Effector CD4-positive, alpha-beta T cell (primary cell): ENCODE results near the gene GRM2.

Source experiments
- DNase-seq: peaks from one replicate; pipeline ENCODE4 v3.0.0-alpha.2; 2020
- total RNA-seq: gene quantifications from one replicate; lab custom pipeline; 2026; lab: John Stamatoyannopoulos, UW

The GRM2 gene
- total RNA-seq: 2.1 reads per million, percentile 4 among the genes with 10 or more reads in this experiment

DNA sequence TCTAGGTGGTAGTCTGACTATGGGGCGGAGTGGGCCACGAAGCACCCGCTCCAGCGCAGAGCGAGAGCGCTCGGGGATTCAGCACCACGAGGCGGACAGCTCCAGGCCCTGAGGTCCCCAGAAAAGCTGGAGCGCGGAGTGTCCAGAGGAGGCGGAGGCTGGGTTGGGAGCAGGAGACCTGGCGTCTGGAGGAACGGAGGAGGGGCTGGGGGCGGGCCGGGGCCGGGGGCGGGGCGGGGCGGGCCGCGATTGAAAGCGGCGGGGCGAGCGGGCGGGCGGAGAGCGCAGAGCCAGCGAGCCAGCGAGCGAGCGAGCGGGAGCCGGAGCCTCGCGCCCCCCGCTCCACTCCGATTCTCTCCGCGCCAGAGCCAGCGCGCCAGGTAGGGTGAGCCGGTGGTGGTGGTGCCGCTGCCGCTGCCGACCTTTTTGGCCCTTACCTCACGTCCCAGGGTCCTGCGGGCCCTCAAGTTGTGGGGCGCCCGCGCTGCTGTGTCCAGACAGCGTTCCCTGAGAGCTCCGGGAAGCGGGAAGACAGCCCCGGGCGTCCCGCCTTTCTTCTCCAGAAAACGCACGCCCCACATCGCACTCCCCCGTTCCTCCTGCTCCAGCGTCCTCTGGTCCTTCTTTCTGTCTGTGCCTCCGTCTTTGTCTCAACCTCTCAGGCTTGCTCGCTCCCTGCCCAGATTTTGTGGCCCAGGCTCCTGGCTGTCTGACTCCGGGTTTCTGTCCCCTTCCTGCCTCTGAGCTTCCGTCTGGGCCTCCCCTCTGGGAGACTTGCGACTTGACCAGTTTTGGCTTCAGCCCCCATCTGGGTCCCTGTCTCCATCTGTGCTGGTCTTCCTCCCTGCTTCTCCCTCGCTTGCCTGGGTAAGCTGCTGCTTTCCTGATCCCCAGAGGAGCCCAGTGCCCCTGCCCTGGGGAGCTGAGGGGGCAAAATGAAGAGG, at the start of gene GRM2:
Gene GRM2 (plus strand): TSS at position 281 of the 944 bp plus-strand sequence. CDS start 1,916 bp downstream, outside the sequence.
- no peak for DNase-seq

DNA sequence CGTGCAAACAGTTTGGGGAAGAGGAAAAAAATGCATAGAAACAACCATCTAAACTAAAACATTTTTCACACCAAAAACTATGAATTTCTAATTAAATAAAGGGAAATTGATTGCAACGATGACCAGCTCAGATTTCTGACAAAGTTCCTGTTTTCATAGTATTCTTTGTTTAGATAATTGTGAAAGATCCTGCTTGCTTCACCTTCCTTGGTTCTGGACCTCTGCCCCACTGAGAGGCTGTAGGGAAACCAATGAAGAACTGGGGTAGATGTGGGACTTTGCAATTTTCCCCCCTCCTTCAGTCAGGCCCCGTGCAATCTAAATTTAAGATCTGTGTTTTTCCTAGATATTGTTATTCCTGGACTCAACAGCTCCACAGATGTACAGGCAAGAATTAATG, 49.6 kb upstream of the GRM2 start:
- DNase-seq: no peak

- no peak for DNase-seq
Observed at GRCh38 chr3:51659942-51660341, 46.9 kb upstream of the GRM2 start.

- no peak for DNase-seq
Observed at GRCh38 chr3:51662456-51662855, 44.4 kb upstream of the GRM2 start.

GRCh38 chr3:51668756-51669155, 38.1 kb upstream of the GRM2 start:
- DNase-seq: no peak

DNA sequence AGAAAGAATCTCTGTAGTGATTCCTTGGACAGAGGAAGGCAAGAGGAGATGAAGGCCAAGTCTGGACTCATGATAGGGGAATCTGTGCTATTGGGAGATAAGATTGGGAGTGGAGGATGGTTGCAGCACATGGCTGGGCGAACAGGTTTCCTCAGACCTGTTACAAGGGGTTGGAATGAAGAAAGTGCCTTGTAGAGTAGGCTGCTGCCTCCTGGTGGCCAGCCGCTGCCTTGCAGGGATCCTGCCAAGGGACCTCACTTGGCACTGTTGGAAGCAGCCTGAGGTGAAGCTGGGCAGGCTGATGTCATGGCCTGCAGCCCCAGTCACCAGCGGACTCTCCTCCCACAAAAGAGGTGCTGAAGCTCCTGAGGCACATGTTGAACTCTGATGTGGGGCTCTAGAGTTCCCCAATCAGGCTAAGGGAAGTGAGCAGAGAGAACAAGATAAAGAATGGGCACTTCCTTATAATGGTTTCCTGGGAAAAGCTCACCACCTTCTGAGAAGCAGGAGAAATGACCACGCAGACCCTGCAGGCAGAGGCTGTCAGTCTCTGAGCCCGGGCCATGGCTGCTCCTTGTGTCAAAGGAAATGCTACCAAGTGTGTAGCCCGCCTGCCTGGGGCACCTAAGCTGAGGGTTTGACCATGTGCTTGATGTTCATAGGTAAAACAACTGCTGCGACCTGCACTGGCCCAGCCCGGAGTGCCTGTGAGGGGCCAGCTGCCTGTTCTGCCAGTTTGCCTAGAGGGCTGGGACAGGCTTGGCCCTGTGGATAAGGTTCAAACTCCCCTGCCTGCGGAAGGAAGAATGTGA, 37.4 kb upstream of the GRM2 start:
- DNase-seq: peak; percentile 79

- DNase-seq: no peak
Observed at GRCh38 chr3:51670053-51670822, 36.6 kb upstream of the GRM2 start.

DNA sequence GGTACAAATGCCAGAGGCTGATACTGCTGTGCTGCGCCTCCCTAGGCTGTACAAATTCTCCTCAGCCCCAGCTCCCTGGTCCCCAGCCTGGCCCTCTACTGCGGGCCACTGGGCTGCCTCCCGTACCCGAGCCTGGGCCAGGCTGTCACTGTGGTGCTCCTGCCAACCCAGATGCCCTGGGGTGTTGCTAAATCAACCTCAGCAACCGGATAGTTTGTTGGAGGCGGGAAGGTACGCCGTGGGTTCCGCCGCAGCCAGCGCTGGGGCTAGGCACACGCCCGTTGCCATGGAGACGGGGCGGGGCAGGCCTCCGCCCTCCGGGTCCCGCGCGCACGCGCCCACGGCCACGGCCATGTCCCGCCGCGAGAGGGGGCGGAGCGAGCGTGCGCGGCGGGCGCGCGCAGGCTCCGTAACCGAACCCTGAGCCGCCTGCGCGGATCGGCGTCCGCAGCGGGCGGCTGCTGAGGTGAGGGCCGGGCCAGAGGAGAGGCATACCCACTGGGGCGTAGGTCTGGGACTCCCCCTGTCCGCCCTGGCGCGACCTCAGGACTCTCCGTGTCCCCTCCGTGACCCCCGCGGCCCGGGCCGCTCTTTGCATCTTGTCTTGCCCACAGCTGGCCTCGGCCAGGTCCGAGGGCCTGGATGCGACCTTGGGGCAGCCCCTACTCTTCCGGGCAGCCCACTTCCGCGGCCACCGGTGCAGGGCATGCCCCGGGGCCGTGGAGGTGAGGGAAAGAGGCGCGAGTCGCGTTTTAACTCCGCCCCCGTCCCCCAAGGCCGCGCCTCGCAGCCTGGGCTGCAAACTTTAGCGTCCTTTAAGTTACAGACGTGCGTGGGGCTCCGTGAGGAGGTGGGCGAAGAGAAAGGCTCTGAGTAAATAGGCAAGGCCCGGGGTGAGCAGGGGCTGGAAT, 35.8 kb upstream of the GRM2 start, which contains the start of gene TEX264:
Gene TEX264 (plus strand): TSS at position 430 of the 911 bp plus-strand sequence. CDS start 3,053 bp downstream, outside the sequence.
- peak; percentile 93 for DNase-seq

GRCh38 chr3:51671734-51672475, 35.0 kb upstream of the GRM2 start:
- DNase-seq: peak; percentile 44

- DNase-seq: no peak
Observed at GRCh38 chr3:51673181-51673801, 33.6 kb upstream of the GRM2 start.

DNA sequence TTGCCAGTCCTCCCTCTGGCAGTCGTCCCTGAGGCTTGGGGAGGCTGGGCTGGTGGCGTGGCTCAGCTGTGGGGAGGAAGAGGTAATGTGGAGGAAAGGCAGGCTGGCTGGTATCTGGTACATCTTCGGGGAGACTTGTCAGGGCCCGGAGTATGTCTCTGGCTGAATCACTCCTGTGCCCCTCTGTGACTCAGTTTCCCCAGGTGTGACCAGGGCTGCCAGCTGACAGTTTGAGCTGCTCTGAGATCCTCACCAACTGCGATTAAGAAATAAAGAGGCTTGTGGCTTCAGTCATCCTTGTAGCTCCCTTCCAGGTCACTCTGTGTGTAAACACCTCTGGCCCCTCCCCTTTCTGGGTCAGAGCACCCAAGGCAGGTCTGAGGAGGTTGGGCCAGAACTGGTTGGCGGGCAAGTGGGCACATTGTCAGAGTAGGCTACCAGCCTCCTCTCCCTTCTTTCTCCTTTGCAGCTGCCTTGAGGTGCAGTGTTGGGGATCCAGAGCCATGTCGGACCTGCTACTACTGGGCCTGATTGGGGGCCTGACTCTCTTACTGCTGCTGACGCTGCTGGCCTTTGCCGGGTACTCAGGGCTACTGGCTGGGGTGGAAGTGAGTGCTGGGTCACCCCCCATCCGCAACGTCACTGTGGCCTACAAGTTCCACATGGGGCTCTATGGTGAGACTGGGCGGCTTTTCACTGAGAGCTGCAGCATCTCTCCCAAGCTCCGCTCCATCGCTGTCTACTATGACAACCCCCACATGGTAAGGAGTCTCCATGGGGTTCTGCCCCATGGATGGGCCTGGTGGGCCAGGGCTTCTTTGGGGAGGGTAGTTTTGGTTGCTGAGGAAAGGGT, 32.8 kb upstream of the GRM2 start:
- DNase-seq: no peak

GRCh38 chr3:51675201-51675611, 31.7 kb upstream of the GRM2 start:
- no peak for DNase-seq

GRCh38 chr3:51676102-51676640, 30.7 kb upstream of the GRM2 start:
- DNase-seq: no peak

DNA sequence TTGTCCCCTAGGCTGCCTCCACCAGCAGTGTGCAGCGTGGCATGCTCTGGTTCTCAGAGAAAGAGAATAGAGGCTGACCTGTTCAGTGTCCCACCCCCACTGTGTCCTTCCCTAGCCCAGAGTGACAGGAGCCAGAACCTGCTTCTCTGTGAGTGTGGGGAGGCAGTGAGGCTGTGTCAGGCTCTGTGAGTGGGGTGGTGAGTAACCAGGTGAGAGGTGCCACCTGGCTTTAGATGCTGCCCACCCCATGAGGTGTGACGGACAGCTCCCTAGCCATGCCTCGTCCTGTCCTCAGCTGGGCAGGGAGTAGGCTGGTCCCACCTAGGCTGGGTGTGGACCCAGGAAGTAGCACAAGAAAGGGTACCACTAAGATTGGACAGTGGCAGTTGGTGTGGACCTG, 29.5 kb upstream of the GRM2 start:
- no peak for DNase-seq

- no peak for DNase-seq
Observed at GRCh38 chr3:51678186-51678585, 28.7 kb upstream of the GRM2 start.

DNA sequence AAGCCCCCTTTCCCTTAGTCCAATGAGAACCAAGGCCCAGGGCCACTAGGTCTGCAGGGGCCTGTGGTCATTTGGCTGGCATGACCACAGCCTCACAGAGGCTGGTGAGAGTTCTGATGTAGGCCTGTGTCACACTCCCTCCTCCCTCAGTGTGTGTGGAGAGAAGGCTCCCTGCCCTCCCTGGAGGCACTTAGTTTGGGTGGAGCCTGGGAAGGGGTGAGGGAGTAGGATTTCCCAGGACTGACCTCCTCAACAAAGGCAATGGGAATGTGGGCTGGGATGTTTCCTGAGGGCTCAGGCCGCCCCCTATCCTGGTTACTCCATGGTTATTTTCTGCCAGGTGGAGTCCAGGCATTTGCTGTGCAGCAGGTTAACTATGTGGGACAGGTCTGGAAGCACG, 28.2 kb upstream of the GRM2 start:
- DNase-seq: no peak

- DNase-seq: no peak
Observed at GRCh38 chr3:51679318-51679717, 27.6 kb upstream of the GRM2 start.

- DNase-seq: no peak
Observed at GRCh38 chr3:51679777-51680176, 27.1 kb upstream of the GRM2 start.

GRCh38 chr3:51680196-51680595, 26.7 kb upstream of the GRM2 start:
- no peak for DNase-seq
